ENCODE measurements around the gene SYTL3. TPM values are rescaled to one million over a fixed set of nuclear protein-coding genes. Genes with fewer than 3 reads are reported as not detected.

Gene SYTL3
- polyA plus RNA-seq, 1 donor (not counting 4 experiments of a cell fraction or from before 2014, with no cell fraction given): 1.4 TPM

DNA sequence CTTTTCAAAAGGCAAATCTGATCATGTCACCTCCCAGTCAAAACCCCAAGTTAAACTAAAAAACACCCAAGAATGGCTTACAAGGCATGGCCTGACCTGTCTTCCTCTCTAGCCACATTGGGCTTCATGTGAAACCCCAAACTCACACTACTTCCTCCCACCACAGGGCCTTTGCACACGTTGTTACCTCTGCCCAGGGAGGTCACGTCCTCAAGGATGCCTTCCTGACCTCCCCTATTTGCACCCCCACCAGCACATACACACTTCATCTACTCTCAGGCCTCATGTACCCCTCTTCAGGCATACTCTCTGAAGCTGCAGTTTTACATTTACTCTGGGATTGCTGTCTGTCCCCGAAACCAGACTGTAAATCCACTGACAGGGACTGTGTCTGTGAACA, 163.2 kb downstream of the SYTL3 start:
- H3K9ac ChIP-seq (ENCODE audit: control insufficient read depth, extremely low read depth, insufficient read depth, low read length): no peak overlapping the region
- H4K20me1 ChIP-seq (ENCODE audit: control insufficient read depth, extremely low read depth, insufficient read depth, low read length): peaks cover 57% of the 10 kb centered on the region
- TF ChIP-seq EZH2 (IDR thresholded peaks at IDR 0.05; ENCODE audit: low read length) (no peak), CTCF (optimal IDR thresholded peaks at IDR 0.05 in 1 of 3, IDR thresholded peaks at IDR 0.05 in 1 of 3, conservative IDR thresholded peaks at IDR 0.05 in 1 of 3; ENCODE audit: extremely low read depth in 1 of 3, insufficient read depth in 2 of 3, low read length in 3 of 3) (no peak)

More for the DNA sequence above, 163.2 kb downstream of the SYTL3 start:
- Histone ChIP-seq H3K36me3 (ENCODE audit: control insufficient read depth in 2 of 2, extremely low read depth in 1 of 2, insufficient read depth in 2 of 2, low read length in 2 of 2) (peaks cover 18 to 62% of the 10 kb centered on the region in 2 experiments), H3K4me3 (ENCODE audit: control insufficient read depth in 2 of 3, extremely low read depth in 1 of 3, insufficient read depth in 2 of 3, low read depth in 1 of 3, low read length in 3 of 3) (peak overlapping the region in 1 of 3 experiments; percentile 8), H3K79me2 (ENCODE audit: control insufficient read depth, insufficient read depth, low read length) (peaks cover 100% of the 10 kb centered on the region), H3K27ac (ENCODE audit: control insufficient read depth, insufficient read depth, low read length) (peak overlapping the region; percentile 52), H3K9me1 (ENCODE audit: control insufficient read depth, extremely low read depth, insufficient read depth, low read length) (peaks cover 2% of the 10 kb centered on the region), H3K27me3 (ENCODE audit: control insufficient read depth, extremely low read depth, insufficient read depth, low read length) (no peaks in the 10 kb centered on the region), H3K9me3 (ENCODE audit: control insufficient read depth, low read depth, low read length) (no peaks in the 10 kb centered on the region), H3K4me1 (ENCODE audit: control insufficient read depth, extremely low read depth, insufficient read depth, low read length) (peaks cover 71% of the 10 kb centered on the region), H3K4me2 (ENCODE audit: control insufficient read depth, extremely low read depth, insufficient read depth, low read depth, low read length) (peak overlapping the region; percentile 91), H2AFZ (ENCODE audit: control insufficient read depth, low read length) (no peak overlapping the region)
- dilution Hi-C loops (cut with MboI; ENCODE audit: extremely low pct_ligation_motif_present, low sequenced_read_pairs): no loop called here
- no peak for DNase-seq (ENCODE audit: low read depth, low spot score)
- FAIRE-seq: no peak

Small RNA genes within 50 kb of the gene (small RNA-seq; reads per million reads assigned to genes)
- gene MIR3918 (ENCODE audit: insufficient read length in 3 of 3, low read depth in 3 of 3, low replicate concordance in 1 of 3): 0 reads per million in 3 experiments
- 0 reads per million in 3 experiments for gene MIR7161 (ENCODE audit: insufficient read length in 3 of 3, low read depth in 3 of 3, low replicate concordance in 1 of 3)

Other genes starting within 250 kb of the SYTL3 start
- gene TMEM181, start 90.0 kb upstream of the SYTL3 start, polyA plus RNA-seq: 25.0 to 31.9 TPM (median 25.0 TPM) in 3 replicates
- 234 to 366 TPM (median 354 TPM) in 3 replicates for gene DYNLT1, start 5.3 kb upstream of the SYTL3 start, polyA plus RNA-seq
- gene EZR, start 169.3 kb downstream of the SYTL3 start, polyA plus RNA-seq: 261 to 315 TPM (median 277 TPM) in 3 replicates

Data from keratinocyte (primary cell).